HG03064 (cell line): ENCODE data around the gene MLLT10.

Source experiments
- ATAC-seq: cut with Tn5 transposase; IDR thresholded peaks from one replicate; pipeline ENCODE4 v1.9.1; 2021; ENCODE audit warnings: low read depth; ENCODE audit not compliant: unreplicated experiment

The MLLT10 gene

DNA sequence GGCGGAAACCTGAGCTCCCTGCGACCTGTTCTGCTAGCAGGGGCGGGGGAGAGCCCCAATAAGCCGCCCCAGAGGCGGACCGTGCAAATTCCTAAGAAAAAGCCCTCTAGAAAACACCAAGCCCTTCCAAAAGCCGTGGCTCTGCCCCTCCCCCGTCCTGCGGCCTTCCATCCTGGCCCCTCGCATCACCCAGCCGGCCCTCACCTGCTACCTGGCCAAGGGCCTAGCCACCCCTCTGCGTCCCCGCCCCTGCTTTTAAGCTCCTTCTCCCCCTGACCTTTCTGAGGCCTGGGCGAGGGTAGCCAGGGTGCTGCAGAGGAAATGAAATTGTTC lies 33.5 kb upstream of the MLLT10 start:
- no peak for ATAC-seq

DNA sequence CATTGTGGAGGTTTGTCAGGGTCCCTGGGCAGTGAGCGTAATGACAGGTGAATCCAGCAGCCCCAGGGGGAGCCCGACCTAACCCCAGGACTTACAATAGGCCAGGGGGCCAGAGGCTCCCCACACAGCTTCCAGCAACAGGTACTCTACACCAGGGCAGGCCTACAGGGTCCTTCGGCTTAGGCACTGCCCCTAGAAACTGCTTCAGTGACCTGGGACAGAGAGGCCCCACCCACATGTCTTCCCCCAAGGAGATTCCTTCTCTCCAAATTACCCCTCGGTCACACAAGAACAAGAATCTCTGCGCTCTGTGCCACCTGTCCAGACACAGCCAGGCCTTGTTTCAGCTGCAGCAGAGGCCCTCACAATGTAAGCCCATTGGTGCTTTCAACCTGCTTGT lies 32.9 kb upstream of the MLLT10 start:
- no peak for ATAC-seq

- ATAC-seq: no peak
Measured at GRCh38 chr10:21501731-21502347, 32.2 kb upstream of the MLLT10 start.

DNA sequence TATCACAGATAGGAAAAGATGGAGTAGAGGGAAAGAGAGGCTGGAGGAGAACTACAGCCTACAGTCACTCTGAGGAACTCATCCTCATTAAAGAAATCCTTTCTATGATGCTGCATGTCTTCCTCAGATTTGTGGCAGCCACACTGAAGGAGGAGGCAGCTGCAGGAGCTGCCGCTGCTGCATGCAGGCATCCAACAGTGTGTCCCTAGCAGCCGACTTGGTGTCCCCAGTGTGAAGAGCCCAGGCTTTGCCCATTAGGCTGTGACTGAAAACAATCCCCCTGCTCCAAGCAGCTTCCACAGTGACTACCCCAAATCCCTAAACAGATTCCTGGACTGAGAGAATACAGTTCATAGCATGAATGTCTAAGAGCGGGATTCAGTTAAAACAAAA lies 31.7 kb upstream of the MLLT10 start:
- no peak for ATAC-seq

DNA sequence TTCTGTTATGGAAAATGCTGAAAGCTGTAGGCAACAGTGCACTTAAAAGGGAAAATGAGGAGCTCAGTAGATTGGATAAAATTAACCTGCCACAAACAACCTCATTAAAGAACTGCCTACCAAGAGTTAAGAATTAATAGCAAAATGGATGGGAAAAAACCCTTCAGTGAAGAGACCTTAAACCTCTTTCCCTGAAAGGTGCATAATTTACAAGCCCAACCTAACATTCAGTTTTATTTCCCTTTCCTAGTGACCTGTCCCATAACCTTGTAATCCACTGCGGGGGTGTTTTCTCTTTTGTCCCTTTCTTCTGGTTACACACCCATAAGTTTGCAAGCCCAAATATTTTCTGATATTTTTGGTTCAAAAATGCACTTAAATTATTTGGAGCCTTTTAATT lies 30.5 kb upstream of the MLLT10 start:
- no peak for ATAC-seq

DNA sequence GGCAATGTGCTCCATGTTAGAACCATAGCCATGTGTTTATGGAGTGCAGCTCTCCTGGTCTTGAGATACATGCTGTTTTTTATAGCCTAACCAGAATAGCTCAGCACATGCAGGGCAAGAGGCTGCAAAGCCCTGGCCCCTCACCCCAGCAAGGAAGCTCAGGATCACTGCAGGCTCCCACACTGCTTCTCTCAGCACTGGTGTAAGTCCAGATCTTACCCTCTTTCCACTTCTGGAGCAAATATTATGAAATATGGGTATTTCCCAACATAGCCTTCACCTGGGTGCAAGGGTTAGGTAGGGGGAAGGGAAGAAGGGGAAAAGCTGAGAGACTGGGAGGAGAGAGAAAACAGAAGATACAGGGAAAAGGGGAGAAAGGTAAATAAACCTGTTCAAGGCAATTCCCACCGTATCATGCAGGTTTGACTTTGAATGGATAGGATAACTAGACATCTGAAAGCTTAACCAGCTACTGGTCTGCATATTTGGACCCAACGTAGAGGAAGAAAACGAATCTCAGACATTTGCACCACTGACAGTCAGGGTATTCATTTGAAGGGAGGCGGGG lies 28.2 kb upstream of the MLLT10 start:
- ATAC-seq: no peak

- no peak for ATAC-seq
Measured at GRCh38 chr10:21506351-21506750, 27.7 kb upstream of the MLLT10 start.

- ATAC-seq: no peak
Measured at GRCh38 chr10:21507150-21507549, 26.9 kb upstream of the MLLT10 start.

GRCh38 chr10:21508706-21509331 lies 25.2 kb upstream of the MLLT10 start:
- ATAC-seq: no peak

DNA sequence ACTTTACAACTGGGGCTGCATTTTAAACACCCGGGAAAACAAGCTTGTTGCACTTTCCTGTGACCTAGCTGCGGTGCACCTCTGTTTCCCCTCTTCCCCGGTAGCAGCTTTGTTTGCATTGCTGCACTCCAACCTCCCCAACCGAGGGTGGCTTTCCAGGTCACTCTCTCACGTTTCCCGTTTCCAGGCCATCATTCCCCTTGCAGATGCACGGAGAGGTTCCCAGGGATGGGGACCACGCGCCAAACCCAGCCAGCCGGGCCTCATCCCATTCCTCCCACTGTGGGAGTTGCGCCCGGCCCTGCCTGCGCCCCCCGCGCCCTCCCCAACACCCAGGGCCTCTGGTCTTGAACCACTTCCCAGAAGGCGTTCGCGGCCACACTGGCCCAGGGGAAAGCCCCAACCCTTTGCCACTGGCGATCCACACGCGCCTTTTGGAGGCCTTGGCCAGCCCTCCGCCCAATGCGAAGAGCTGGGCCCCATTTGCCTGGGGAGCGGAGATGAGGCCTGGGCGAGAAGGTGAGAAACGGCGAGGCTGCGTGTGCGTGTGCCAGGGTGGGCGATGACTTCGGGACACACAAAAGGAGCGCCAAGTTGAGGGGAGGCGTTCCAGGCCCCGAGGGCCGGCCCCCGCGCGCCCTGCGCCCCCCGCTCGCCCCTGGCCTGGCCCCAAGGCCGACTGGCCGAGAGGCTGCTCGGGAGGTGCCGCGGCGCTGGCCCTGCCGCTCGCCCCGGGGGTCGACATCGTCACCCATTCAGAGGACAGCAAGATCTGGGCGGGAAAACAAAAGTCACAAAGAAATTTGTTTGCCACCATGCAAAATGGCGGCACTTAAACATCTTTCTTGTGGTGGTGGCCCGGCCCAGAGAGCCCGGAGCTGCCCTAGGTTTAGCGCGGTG lies 24.4 kb upstream of the MLLT10 start:
- no peak for ATAC-seq

GRCh38 chr10:21510241-21511094 lies 23.6 kb upstream of the MLLT10 start:
- no peak for ATAC-seq

DNA sequence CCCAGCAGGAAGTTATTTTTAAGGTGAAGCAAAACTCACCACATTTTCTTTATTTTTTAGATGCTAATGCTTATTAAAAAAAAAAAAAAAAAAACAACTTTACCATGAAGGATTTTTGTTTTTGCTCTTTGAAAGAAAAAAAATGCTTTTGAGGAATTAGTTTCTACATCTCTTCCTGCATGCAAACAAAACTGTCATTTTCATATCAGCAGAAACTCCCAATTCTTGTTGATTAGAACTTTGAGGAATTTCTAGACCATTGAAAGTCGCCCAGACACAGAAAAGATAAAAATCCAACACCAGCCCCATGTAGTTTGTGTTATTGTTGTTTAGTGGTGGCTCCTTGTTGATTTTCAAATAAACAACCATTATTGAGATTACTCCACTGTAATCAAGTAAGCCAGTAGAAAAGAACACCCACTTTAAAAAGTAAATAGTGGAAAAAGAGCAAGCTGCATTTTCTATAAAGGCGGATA lies 22.9 kb upstream of the MLLT10 start:
- ATAC-seq: no peak

DNA sequence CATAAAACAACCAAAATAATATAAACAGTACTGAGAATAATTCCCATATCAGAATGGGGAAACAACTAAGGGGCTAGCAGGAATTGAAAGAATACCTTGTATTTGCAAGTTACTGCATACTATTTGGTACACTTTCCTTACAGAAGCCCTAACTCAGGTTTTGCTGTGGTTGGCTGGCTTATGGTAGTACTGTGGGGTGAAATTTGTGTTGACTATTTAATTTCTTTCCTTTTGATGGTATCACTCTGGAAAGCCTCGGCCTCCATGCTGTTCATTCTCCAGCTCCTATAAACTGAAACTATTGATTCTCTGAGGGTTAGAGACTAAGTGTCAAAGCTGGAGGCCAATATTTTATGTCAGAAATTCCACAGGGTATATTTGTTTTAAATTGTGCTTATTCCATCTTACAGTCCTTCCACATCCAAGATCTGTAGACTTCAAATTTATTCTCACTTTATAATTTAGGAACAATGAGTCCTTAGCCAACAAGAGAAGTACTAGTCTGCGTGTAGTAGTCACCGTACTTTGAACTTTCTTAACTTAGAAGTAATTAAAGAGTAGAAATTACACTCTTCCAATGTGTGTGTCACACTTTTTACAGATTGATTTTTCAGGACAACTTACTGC lies 22.0 kb upstream of the MLLT10 start:
- ATAC-seq: no peak

- ATAC-seq: no peak
Measured at GRCh38 chr10:21512573-21513404, 21.2 kb upstream of the MLLT10 start.

DNA sequence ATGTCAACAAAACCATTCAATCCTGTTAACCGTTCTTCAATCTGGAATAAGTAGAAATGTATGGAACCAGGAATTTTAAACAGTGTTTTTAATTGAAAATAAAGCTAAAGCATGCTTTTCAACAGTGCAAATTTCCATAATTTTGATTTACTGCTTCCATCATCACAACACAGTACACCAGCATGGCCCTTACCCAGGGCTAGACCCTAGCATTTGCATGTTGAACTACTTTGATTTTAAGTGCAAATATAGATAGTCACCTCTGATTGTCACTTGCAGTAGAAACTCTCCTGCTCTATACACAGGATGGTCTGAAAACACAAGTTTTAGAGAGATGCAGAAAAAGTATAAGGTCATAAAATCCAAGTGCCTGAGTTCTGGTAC lies 20.6 kb upstream of the MLLT10 start:
- no peak for ATAC-seq

DNA sequence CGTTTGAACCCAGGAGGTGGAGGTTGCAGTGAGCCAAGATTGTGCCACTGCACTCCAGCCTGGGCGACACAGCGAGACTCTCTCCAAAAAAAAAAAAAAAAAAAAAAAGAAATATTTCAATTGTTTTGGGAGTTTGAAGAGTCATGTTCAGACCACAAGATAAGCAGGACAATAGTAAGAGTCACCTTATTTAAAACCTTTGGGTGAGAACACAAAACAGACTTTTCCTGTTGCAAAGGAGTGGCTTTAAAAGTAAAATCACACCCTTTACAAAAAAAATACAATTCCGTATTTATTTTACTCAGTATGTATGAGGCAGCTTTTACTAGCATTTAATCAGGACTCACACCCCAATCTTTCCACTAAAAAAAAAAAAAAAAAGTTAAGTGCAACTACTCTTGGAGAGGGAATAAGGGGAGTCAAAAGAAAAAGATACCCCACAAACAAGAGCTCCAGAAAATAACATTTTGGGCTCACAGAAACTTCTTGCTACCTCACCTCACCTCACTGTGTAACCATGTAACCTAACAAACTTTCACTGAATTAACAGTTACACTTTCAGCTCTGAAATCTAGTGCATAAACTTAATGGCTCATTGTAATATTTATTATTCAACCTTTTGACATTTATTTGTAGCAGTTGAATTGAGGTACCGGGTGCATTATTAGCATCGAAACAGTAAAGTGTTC lies 19.8 kb upstream of the MLLT10 start:
- no peak for ATAC-seq

DNA sequence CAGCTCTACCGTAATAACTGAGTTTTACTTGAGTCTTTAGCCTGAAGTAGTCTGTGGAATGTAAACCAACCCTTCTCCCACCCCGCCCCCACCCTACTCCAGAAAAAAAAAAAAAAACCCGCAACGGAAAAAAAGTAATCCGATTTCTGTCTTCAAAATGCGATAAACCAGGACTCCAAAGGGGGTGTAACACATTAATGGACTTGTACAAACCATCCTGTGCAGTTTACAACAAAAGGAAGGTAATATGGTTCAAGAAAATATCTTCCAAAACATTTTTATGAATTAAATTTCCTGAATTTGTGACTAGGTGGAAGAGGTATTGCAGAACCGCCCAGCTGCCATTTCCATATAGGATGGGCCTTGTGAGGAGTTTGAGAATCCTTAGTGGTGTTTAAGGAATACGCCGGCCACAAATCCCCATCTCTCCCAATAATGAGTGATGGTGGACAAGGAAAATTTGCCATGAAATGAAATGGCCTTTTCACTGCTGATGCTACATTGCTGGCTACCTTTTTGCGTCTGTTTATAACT lies 19.1 kb upstream of the MLLT10 start:
- ATAC-seq: no peak
